Heart right ventricle (tissue), 16 donors: ENCODE measurements around the gene C16orf90. TPM values are rescaled to one million over a fixed set of nuclear protein-coding genes. Genes with fewer than 3 reads are reported as not detected.

Source experiments
- ATAC-seq, 8 donors: fragments of 200-7000 bp; cut with Tn5 transposase; one replicate each; pipeline ENCODE4 v1.9.1; 2020; ENCODE audit warnings: mild to moderate bottlenecking in 8 of 8, moderate library complexity in 8 of 8, moderate number of reproducible peaks in 1 of 8
- DNase-seq, 2 donors: peaks; one replicate each; pipeline ENCODE4 v3.0.0-alpha.2; 2020
- H3K27ac ChIP-seq, 10 donors: fragments of 200-600 bp; sonication (generic) in 2 of 10; one replicate each; pipeline versions ENCODE4 v1.5.0 to v1.8.0; 2020 to 2022; ENCODE audit warnings: mild to moderate bottlenecking in 3 of 10
- H3K27me3 ChIP-seq, 7 donors: fragments of 200-600 bp; one replicate each; pipeline ENCODE4 v1.8.0; 2021 to 2022; ENCODE audit warnings: mild to moderate bottlenecking in 2 of 7
- H3K36me3 ChIP-seq, 9 donors: fragments of 200-600 bp; sonication (generic) in 1 of 9; one replicate each; pipeline versions ENCODE4 v1.5.0 to v1.8.0; 2020 to 2022; ENCODE audit warnings: mild to moderate bottlenecking in 2 of 9
- H3K4me1 ChIP-seq, 9 donors: fragments of 200-600 bp; sonication (generic) in 1 of 9; one replicate each; pipeline versions ENCODE4 v1.5.0 to v1.8.0; 2020 to 2022; ENCODE audit warnings: mild to moderate bottlenecking in 4 of 9
- H3K4me3 ChIP-seq, 10 donors: fragments of 200-600 bp; sonication (generic) in 2 of 10; one replicate each; pipeline versions ENCODE4 v1.5.0 to v1.8.0; 2020 to 2022; ENCODE audit warnings: mild to moderate bottlenecking in 7 of 10, moderate library complexity in 2 of 10
- H3K9me3 ChIP-seq, 11 donors: fragments of 200-600 bp in 10 of 11; sonication (generic) in 2 of 11; one replicate each; pipeline versions ENCODE4 v1.5.0 to v1.8.0; 2013 to 2022; ENCODE audit warnings: mild to moderate bottlenecking in 2 of 11, control low read depth in 1 of 11, moderate library complexity in 1 of 11
- WGBS, 2 donors: extraction: QIAGEN DNeasy Blood & Tissue Kit; methylation state at CpG; one replicate each; pipeline ENCODE4 v1.1.7; 2013; ENCODE audit warnings: inconsistent platforms in 1 of 2; 5-methylcytosine and 5-hydroxymethylcytosine counted together
- intact Hi-C, 10 donors: fragments of 100-400 bp; cut with DNase I; formaldehyde crosslinking; loops; one replicate each; pipeline versions ENCODE4 v1.11.1 to v1.14.2; 2022
- polyA plus RNA-seq, 2 donors: library from polyadenylated mRNA; stranded (reverse); fragments of 200-250 nt; gene quantifications; one replicate each; pipeline ENCODE4 v1.2.3, GENCODE V29; 2013
- total RNA-seq, 10 donors: library from RNA; stranded (reverse); fragmentation: NEBNext Ultra II Directional in 3 of 10; extraction: Animal tissue kit (Norgen Biotek cat#: 25700) in 3 of 10; gene quantifications; one replicate each; pipeline versions ENCODE4 v1.2.1 to v1.2.4, GENCODE V29; 2021 to 2023
- TF ChIP-seq, protein P1 (sequence below), 9 donors: fragments of 200-600 bp; sonication (generic) in 2 of 9; IDR thresholded peaks; one replicate each; pipeline versions ENCODE4 v1.5.0 to v1.8.0; 2021 to 2022; ENCODE audit warnings: antibody characterized with exemption in 9 of 9, mild to moderate bottlenecking in 5 of 9, moderate library complexity in 1 of 9
- donor health status: Arrhythmogenic right ventricular cardiomyopathy.
- donor health status: ischemic (EF 13 %, LVEDD 7.1; RV severe dilation, severe dysfunction).
- donor health status: healthy with polysubstance abuse.
- donor health status: DM: no; HTN: yes; CAD: no.
- donor health status: DM: no; HTN: no; CAD: no.
- donor health status: ischemic (EF 25% LVEDD 6.9; RV normal size, moderate dysfunction).
- donor health status: ischemic (EF 25% LVEDD 5.7; RV mildly dilated, moderate dysfunction).
- donor health status: healthy.
- donor health status: DM: yes; HTN: yes; CAD: no.
- donor health status: Ischemic cardiomyopathy.
- donor health status: ischemic (EF 35%, LVEDD 5.7; RV mildly dilated, moderate dysfunction).
- donor health status: nonischemic (EF 11% LVEDD 7.7; RV severe dilation, severe dysfunction).
- donor health status: DM: yes; HTN: yes; CAD: no.
- donor health status: PGD.
- donor health status: ischemic (EF 29% LVEDD 5.4; RV normal size, mild dysfunction).
- donor health status: nonischemic (EF 23%, LVEDD 6.1; RV moderate dilation, normal function).

Gene C16orf90
- total and polyA plus RNA-seq, 12 donors = not detected

DNA sequence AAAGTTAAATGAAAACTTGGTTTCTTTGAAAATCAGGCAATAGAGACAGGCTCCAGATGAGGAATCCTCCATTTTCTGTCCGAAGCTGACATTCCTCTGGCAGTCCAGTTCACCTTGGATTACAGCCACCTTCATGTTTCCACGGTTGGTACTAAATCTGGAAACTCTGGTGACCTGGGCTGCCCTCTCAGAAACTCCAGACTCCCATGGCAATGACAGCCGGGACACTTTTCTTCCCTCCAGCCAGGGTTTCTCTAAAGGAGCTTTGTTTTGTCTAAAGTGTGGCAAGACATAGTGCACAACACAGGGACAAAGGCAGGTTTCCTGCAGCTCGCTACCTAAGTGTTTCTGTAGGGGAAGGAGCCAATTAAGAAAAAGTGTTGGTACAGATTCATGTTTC, 41.6 kb upstream of the C16orf90 start:
- WGBS, 2 donors = 32 to 46% methylated on average over 4 of the region's 4 CpGs
- Histone ChIP-seq H3K36me3 (peaks cover 0 to 94% (median 23%) of the 10 kb centered on the region in 9 donors), H3K27ac (peak overlapping the region in 6 of 10 donors; percentile 33 to 65 (median 56)), H3K4me1 (peaks cover 0 to 17% (median 0%) of the 10 kb centered on the region in 9 donors), H3K27me3 (no peaks in the 10 kb centered on the region), H3K4me3 (no peak overlapping the region), H3K9me3 (no peaks in the 10 kb centered on the region)
- peak; percentile 29 to 77 (median 70) for ATAC-seq
- DNase-seq = peak in 1 of 2 donors; percentile 30
- intact Hi-C loops = no loop called here
- TF ChIP-seq, protein P1, sequence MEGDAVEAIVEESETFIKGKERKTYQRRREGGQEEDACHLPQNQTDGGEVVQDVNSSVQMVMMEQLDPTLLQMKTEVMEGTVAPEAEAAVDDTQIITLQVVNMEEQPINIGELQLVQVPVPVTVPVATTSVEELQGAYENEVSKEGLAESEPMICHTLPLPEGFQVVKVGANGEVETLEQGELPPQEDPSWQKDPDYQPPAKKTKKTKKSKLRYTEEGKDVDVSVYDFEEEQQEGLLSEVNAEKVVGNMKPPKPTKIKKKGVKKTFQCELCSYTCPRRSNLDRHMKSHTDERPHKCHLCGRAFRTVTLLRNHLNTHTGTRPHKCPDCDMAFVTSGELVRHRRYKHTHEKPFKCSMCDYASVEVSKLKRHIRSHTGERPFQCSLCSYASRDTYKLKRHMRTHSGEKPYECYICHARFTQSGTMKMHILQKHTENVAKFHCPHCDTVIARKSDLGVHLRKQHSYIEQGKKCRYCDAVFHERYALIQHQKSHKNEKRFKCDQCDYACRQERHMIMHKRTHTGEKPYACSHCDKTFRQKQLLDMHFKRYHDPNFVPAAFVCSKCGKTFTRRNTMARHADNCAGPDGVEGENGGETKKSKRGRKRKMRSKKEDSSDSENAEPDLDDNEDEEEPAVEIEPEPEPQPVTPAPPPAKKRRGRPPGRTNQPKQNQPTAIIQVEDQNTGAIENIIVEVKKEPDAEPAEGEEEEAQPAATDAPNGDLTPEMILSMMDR (IDR thresholded peaks at IDR 0.05) = no peak

DNA sequence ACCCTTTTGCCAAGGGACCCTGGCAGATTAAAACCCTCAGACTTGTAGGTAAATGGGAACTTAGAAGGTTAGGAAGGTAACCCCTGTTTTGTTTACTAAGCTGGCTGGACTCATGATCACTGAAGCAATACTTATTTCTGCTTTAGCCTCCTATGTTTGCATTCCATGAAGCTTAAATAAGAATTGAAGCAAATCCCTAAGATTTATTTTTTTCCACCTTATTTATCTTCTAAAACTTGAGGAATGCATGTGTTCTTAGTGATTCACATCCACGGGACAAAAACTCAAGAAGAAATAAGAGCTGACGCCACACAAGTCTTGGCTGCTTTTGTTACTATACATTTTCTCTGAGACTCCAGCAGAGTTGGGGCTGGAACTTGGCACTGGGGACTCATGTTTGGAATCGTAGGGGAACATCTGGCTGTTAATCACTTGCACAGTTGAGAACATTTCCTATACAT, 41.0 kb upstream of the C16orf90 start:
- H3K9me3 ChIP-seq = no peaks in the 10 kb centered on the region
- intact Hi-C loops = no loop called here
- no peaks in the 10 kb centered on the region for H3K27me3 ChIP-seq
- peak overlapping the region in 6 of 10 donors; percentile 33 to 65 (median 56) for H3K27ac ChIP-seq
- H3K4me3 ChIP-seq = no peak overlapping the region
- DNase-seq (no peak), ATAC-seq (no peak)
- 54 to 65% methylated on average over 3 of the region's 3 CpGs for WGBS, 2 donors
- H3K36me3 ChIP-seq = peaks cover 0 to 94% (median 23%) of the 10 kb centered on the region in 9 donors
- TF ChIP-seq, protein P1 (IDR thresholded peaks at IDR 0.05) = no peak
- H3K4me1 ChIP-seq = peaks cover 0 to 17% (median 0%) of the 10 kb centered on the region in 9 donors

DNA sequence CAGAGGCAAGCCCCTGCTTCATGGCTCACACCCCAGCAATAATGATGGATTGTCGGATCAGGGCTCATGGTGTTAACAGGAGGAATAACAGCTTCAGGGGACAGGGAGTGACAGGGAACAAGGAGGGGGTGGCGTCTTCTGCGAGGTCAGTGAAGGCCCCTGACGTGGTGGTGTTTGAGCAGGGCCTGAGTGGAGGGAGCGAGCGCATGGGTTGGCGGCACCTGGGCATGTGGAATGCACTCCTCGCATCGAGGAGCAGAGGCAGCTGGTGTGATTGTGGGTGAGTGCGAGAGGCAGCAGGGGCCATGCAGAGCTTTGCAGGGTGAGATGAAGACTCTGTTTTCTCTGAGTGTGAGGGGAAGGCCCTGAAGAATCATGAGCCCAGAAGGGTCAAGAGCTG, 38.8 kb upstream of the C16orf90 start:
- peaks cover 0 to 89% (median 22%) of the 10 kb centered on the region in 9 donors for H3K36me3 ChIP-seq
- H3K4me3 ChIP-seq = no peak overlapping the region
- TF ChIP-seq, protein P1 (IDR thresholded peaks at IDR 0.05) = no peak
- H3K27ac ChIP-seq = no peak overlapping the region
- intact Hi-C loops = no loop called here
- ATAC-seq (peak in 1 of 8 donors; percentile 42), DNase-seq (no peak)
- peaks cover 0 to 17% (median 0%) of the 10 kb centered on the region in 9 donors for H3K4me1 ChIP-seq
- no peaks in the 10 kb centered on the region for H3K9me3 ChIP-seq
- H3K27me3 ChIP-seq = no peaks in the 10 kb centered on the region
- WGBS, 2 donors = 95 to 96% methylated on average over 10 of the region's 10 CpGs

DNA sequence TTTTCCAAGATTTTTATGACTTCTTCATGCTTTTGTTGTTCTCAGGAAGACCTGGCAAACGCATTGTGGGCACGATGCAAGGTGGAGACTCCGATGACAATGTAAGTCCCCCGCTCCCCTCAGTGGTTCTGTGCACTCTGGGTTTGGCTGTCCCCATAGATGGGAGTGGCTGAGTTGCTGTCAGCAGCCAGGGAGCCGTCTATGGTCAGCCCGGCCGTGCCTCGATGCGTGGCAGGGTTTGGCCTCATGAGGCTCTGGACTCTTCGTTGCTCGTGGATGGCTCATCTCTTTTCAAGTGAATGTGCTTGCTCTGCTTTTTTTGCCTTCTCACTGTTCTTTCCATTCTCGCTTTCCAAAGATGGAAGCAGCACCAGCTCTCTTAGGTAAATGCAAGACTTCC, 37.5 kb upstream of the C16orf90 start:
- 92% methylated on average over 12 of the region's 12 CpGs for WGBS, 2 donors
- Histone ChIP-seq H3K27ac (no peak overlapping the region), H3K27me3 (no peaks in the 10 kb centered on the region), H3K4me1 (peaks cover 0 to 17% (median 0%) of the 10 kb centered on the region in 9 donors), H3K4me3 (no peak overlapping the region), H3K9me3 (no peaks in the 10 kb centered on the region), H3K36me3 (peaks cover 0 to 92% (median 22%) of the 10 kb centered on the region in 9 donors)
- intact Hi-C loops = no loop called here
- ATAC-seq (no peak), DNase-seq (no peak)
- TF ChIP-seq, protein P1 (IDR thresholded peaks at IDR 0.05) = no peak
